OCI-LY3 (cell line): ENCODE measurements around the gene LRRC3C.

Source experiments
- H2AFZ ChIP-seq: fragments of 200-600, 300-600 bp; shearing (Covaris generic); 2 replicates; pipeline ENCODE4 v1.6.0; 2014; ENCODE audit warnings: antibody characterized with exemption, low read depth, low read length
- H3K27ac ChIP-seq: fragments of 200-600, 300-600 bp; sonication (generic); 2 replicates; pipeline ENCODE4 v1.5.1; 2014; ENCODE audit warnings: mild to moderate bottlenecking, low read length, moderate library complexity, mixed read lengths
- H3K27me3 ChIP-seq: fragments of 200-600, 300-600 bp; sonication (generic); 2 replicates; pipeline ENCODE4 v1.6.1; 2014; ENCODE audit warnings: low read depth, low read length, mixed read lengths
- H3K36me3 ChIP-seq: fragments of 200-600, 300-600 bp; sonication (generic); replicated peaks from 2 replicates; pipeline ENCODE3; 2014; ENCODE audit warnings: low read depth, low read length, mixed read lengths
- H3K4me1 ChIP-seq: fragments of 300-600, 200-600 bp; sonication (generic); 2 replicates; pipeline ENCODE4 v1.6.1; 2014; ENCODE audit warnings: low read length, mixed read lengths
- H3K4me2 ChIP-seq: fragments of 200-600, 300-600 bp; sonication (generic); 2 replicates; pipeline ENCODE4 v1.6.1; 2014; ENCODE audit warnings: low read length, mixed read lengths
- H3K4me3 ChIP-seq: fragments of 300-600, 200-600 bp; sonication (generic); 2 replicates; pipeline ENCODE4 v1.5.1; 2014; ENCODE audit warnings: antibody characterized with exemption, mild to moderate bottlenecking, low read length, moderate library complexity
- H3K79me2 ChIP-seq: fragments of 300-600, 200-600 bp; shearing (Covaris generic); 2 replicates; pipeline ENCODE4 v1.6.1; 2014; ENCODE audit warnings: mild to moderate bottlenecking, low read length, mixed read lengths
- H3K9ac ChIP-seq: fragments of 300-600, 200-600 bp; shearing (Covaris generic); 2 replicates; pipeline ENCODE4 v1.6.0; 2014; ENCODE audit warnings: mild to moderate bottlenecking, low read length, moderate library complexity
- H3K9me3 ChIP-seq: fragments of 200-600, 300-600 bp; shearing (Covaris generic); 2 replicates; pipeline ENCODE4 v1.6.1; 2014; ENCODE audit warnings: low read length, mixed read lengths; ENCODE audit not compliant: insufficient read depth
- H4K20me1 ChIP-seq: fragments of 200-600, 300-600 bp; sonication (generic); 2 replicates; pipeline ENCODE4 v1.6.1; 2016; ENCODE audit warnings: low read length, mixed read lengths; ENCODE audit not compliant: insufficient read depth
- CTCF ChIP-seq: fragments of 200-600, 300-600 bp; sonication (generic); IDR thresholded peaks from 2 replicates; pipeline ENCODE4 v1.5.1; 2014; ENCODE audit warnings: antibody characterized with exemption, low read length, low read depth
- EZH2phosphoT487 ChIP-seq: fragments of 200-600 bp; shearing (Covaris generic); IDR thresholded peaks from 2 replicates; pipeline ENCODE4 v1.6.1; 2018; ENCODE audit warnings: antibody characterized with exemption, mixed run types, low read depth

LRRC3C gene

DNA sequence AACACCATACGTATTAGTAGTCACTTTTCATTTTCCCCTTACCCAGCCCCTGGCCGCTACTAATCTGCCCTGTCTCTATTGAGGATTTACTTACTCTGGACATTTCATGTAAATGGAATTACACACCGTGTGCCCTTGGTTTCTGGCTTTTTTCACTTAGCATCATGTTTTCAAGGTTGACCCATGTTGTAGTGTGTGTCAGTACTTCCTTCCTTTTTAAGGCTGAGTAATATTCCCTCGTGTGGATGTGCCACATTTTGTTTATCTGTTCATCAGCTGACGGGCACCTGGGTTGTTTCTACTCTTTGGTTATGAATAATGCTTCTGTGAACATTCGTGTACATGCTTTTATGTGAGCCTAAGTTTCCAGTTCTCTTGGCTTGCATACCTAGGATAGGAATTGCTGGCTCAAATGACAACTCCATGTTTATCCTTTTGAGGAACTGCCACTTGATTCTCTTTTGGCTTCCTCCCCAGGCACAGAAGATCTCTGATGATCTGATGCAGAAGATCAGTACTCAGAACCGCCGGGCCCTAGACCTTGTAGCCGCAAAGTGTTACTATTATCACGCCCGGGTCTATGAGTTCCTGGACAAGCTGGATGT, 60.8 kb downstream of the LRRC3C start:
- Histone ChIP-seq H3K4me3 (no peak overlapping the region), H4K20me1 (no peaks in the 10 kb centered on the region), H3K4me1 (no peaks in the 10 kb centered on the region), H3K27me3 (no peaks in the 10 kb centered on the region), H3K27ac (no peak overlapping the region), H3K9me3 (no peaks in the 10 kb centered on the region), H3K9ac (no peak overlapping the region), H3K4me2 (no peak overlapping the region), H3K36me3 (peaks cover 71% of the 10 kb centered on the region), H3K79me2 (peaks cover 9% of the 10 kb centered on the region), H2AFZ (no peak overlapping the region)
- TF ChIP-seq EZH2phosphoT487 = no peak

DNA sequence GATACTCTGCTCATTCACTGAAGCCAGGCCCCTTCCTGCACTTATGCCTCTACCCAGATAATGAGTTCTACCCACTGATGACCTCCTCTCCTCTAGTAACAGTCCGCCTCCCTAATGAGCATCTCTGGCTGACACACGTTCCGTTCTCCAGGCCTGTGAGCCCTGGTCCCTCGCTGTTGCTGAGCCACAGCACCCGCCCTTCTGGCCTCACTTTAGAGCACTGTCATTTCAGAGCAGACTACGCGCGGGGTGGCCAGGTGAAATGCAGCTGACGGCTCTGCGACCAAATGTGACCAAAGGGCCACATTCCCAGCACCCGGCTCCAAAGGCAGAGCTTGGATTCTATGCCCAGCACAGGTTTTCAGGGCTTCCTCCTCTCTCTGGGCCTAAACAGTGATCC, 66.9 kb downstream of the LRRC3C start:
- Histone ChIP-seq H3K4me2 (no peak overlapping the region), H3K27me3 (no peaks in the 10 kb centered on the region), H3K9me3 (no peaks in the 10 kb centered on the region), H3K27ac (no peak overlapping the region), H3K4me3 (no peak overlapping the region), H3K36me3 (peaks cover 62% of the 10 kb centered on the region), H2AFZ (no peak overlapping the region), H3K79me2 (no peaks in the 10 kb centered on the region), H3K4me1 (no peaks in the 10 kb centered on the region), H4K20me1 (no peaks in the 10 kb centered on the region), H3K9ac (no peak overlapping the region)
- TF ChIP-seq CTCF = no peak
- no peak for TF ChIP-seq EZH2phosphoT487
